Ureter (tissue), 1 donor: ENCODE data around the gene POC1A. TPM values are rescaled to one million over a fixed set of nuclear protein-coding genes. Genes with fewer than 3 reads are reported as not detected.
"Not testable (repeated sequence)": the region's sequence is repeated elsewhere in the genome, so short reads cannot be mapped to it uniquely, and the experiment has no call there.

Source experiments
- DNase-seq: peaks from one replicate; pipeline ENCODE4 v3.0.0-alpha.2; 2020; ENCODE audit warnings: low spot score
- total RNA-seq: library from RNA; stranded (reverse); gene quantifications from one replicate; pipeline ENCODE4 v1.2.4, GENCODE V29; 2023
- donor health status: DM: yes; HTN: yes; CAD: no.

The POC1A gene
- total RNA-seq, 1 donor from 2014 or later, result 3.6 TPM

GRCh38 chr3:52046902-52047239 lies 107.4 kb downstream of the POC1A start:
- DNase-seq, result no peak

GRCh38 chr3:52046186-52046901 lies 107.9 kb downstream of the POC1A start:
- DNase-seq, result no peak

- DNase-seq, result no peak
These were observed 109.2 kb downstream of the POC1A start for GRCh38 chr3:52044869-52045619.

GRCh38 chr3:52043750-52044149 lies 110.5 kb downstream of the POC1A start:
- no peak for DNase-seq

GRCh38 chr3:52043039-52043438 lies 111.2 kb downstream of the POC1A start:
- not testable (repeated sequence) for DNase-seq

- no peak for DNase-seq
These were observed 113.0 kb downstream of the POC1A start for GRCh38 chr3:52041118-52041731.

GRCh38 chr3:52040600-52040999 lies 113.6 kb downstream of the POC1A start:
- no peak for DNase-seq

GRCh38 chr3:52039846-52040245 lies 114.4 kb downstream of the POC1A start:
- DNase-seq, result no peak

GRCh38 chr3:52039426-52039825 lies 114.8 kb downstream of the POC1A start:
- no peak for DNase-seq

- no peak for DNase-seq
These were observed 116.0 kb downstream of the POC1A start for GRCh38 chr3:52038227-52038626.

GRCh38 chr3:52037291-52037690 lies 116.9 kb downstream of the POC1A start:
- no peak for DNase-seq

- DNase-seq, result no peak
These were observed 117.4 kb downstream of the POC1A start for GRCh38 chr3:52036829-52037228.

GRCh38 chr3:52036222-52036694 lies 118.0 kb downstream of the POC1A start:
- no peak for DNase-seq

- no peak for DNase-seq
These were observed 119.6 kb downstream of the POC1A start for GRCh38 chr3:52034651-52035050.

GRCh38 chr3:52034212-52034611 lies 120.0 kb downstream of the POC1A start:
- DNase-seq, result no peak

- not testable (repeated sequence) for DNase-seq
These were observed 120.5 kb downstream of the POC1A start for GRCh38 chr3:52033748-52034147.

- DNase-seq, result no peak
These were observed 121.4 kb downstream of the POC1A start for GRCh38 chr3:52032702-52033408.

GRCh38 chr3:52031896-52032295 lies 122.3 kb downstream of the POC1A start:
- no peak for DNase-seq

GRCh38 chr3:52030714-52031310 lies 123.4 kb downstream of the POC1A start:
- no peak for DNase-seq

- DNase-seq, result no peak
These were observed 124.7 kb downstream of the POC1A start for GRCh38 chr3:52029535-52029934.

- DNase-seq, result no peak
These were observed 125.2 kb downstream of the POC1A start for GRCh38 chr3:52029053-52029452.

- DNase-seq, result no peak
These were observed 125.7 kb downstream of the POC1A start for GRCh38 chr3:52028572-52028971.
